DND-41 (cell line): ENCODE results near the gene FAM13A.

Experiments used
- EZH2 ChIP-seq: IDR thresholded peaks from 3 replicates; pipeline ENCODE4 v1.6.1; 2012; ENCODE audit warnings: borderline replicate concordance, low read depth, mild to moderate bottlenecking, moderate library complexity, low read length, inconsistent platforms; ENCODE audit not compliant: severe bottlenecking
- TF ChIP-seq, protein P1 (sequence below): IDR thresholded peaks from 2 replicates; pipeline ENCODE4 v1.5.1; 2012; ENCODE audit warnings: borderline replicate concordance, low read length, moderate library complexity, mild to moderate bottlenecking; ENCODE audit not compliant: poor library complexity, severe bottlenecking; ENCODE audit errors: extremely low read depth

DNA sequence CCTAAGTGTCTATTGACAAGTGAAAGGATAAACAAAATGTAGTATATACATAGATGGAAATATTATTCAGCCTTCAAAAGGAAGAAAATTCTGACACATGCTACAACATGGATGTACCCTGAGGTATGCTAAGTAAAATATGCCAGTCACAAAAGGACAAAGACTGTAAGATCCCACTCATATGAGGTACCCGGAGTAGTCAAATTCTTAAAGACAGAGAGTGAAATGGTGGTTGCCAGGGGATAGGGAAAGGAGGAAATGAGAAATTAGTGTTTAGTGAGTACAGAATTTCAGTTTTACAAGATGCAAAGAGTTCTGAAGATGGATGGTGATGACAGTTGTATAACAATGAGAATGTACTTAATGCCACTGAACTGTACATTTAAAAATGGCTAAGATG is 257.1 kb downstream of the FAM13A start:
- TF ChIP-seq, protein P1, sequence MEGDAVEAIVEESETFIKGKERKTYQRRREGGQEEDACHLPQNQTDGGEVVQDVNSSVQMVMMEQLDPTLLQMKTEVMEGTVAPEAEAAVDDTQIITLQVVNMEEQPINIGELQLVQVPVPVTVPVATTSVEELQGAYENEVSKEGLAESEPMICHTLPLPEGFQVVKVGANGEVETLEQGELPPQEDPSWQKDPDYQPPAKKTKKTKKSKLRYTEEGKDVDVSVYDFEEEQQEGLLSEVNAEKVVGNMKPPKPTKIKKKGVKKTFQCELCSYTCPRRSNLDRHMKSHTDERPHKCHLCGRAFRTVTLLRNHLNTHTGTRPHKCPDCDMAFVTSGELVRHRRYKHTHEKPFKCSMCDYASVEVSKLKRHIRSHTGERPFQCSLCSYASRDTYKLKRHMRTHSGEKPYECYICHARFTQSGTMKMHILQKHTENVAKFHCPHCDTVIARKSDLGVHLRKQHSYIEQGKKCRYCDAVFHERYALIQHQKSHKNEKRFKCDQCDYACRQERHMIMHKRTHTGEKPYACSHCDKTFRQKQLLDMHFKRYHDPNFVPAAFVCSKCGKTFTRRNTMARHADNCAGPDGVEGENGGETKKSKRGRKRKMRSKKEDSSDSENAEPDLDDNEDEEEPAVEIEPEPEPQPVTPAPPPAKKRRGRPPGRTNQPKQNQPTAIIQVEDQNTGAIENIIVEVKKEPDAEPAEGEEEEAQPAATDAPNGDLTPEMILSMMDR, result no peak
- no peak for TF ChIP-seq EZH2
